ENCODE measurements around the gene ZNF783. TPM values are rescaled to one million over a fixed set of nuclear protein-coding genes. Genes with fewer than 3 reads are reported as not detected.
"Not testable (repeated sequence)": the region's sequence is repeated elsewhere in the genome, so short reads cannot be mapped to it uniquely, and the experiment has no call there.

ZNF783 gene
- total RNA-seq, 1 donor from 2014 or later, result 4.3 TPM

DNA sequence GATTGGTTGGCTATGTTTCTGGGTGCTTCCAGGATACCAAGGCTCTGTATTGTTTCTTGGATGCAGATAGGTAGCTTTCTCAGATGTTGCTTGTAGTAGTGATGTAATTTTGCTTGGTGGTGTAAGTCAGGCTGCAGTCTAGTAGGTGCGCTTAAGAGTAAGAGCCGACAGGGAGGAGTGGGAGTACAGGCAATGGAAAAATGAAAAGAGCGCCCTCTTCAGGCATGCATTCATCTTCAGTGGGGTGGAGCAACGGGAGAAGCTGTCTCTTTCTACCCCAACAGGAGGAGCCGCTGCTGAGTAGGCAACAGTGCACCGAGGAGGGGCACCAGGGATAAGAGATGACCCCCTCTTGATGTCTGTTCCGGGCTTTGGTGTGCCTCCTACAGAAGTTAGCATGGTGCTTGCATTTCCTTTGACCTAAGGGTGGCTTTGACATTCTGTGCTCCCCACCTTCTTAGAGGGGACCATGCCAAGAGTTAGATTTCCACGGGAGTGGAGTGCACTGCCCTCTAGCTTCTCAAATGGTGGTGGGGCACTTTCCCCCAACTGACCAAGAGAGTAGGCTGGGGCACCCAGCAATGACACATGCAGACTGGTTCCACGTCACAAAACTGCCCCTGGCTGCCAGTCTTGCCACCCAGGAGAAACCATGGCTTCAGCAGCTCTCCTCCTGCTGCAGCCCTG lies 56.1 kb downstream of the ZNF783 start:
- ATAC-seq (no peak), DNase-seq (ENCODE audit: missing footprints) (no peak)
- intact Hi-C loops (cut with DNase I), result no loop called here

DNA sequence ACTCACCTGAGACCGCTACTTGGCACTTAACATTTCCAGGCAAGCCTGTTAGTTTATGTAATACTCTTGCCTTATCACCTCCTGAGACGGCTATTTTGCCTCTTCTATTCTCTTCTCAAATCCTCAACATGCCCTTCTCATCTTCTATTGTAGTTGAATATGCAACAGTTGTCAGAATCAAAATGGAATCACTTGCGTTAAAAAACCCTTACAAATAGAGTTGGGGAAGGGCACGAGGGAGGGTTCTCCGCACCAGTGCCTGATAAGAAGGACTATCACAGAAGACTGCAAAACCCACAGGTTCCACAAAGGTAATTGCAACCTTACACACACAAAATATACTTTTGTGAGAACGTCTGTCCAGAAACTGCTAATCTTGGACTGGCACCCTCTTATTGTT lies 57.4 kb downstream of the ZNF783 start:
- no peak for ATAC-seq
- DNase-seq (ENCODE audit: missing footprints), result no peak
- intact Hi-C loops (cut with DNase I), result no loop called here

DNA sequence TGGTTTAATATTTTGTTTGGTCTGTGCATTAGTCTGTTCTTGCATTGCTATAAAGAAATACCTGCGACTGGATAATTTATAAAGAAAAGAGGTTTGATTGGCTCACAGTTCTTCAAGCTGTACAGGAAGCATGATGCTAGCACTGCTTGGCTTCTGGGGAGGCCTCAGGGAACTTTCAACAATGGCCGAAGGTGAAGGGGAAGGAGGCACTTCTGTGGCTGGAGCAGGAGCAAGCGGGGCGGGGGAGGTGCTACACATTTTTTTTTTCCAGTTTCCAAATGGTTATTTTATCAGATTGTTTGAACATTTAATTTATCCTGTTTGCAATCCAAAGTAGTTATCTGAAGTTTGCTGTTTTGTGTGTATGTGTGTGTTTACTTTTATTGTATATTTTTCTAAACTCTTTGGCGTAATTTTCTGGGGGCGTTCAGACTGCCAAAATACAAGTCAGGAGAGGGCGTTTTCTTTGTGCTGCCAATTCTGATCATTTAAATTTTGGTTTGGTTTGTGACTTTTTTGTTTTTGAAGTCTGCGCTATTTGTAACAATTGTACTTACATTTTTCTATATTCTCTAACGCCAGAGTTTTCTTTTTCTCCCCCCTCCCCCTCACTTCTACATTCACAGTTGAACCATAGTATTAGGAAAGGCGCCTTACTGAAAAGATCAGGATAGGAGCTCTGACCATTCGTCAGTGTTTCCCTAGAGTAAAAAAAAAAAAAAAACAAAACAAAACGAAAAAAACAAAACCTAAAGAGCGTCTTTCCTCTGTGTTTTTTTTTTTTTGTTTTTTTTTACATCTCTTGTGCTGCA lies 58.5 kb downstream of the ZNF783 start:
- intact Hi-C loops (cut with DNase I), result no loop called here
- ATAC-seq (no peak), DNase-seq (ENCODE audit: missing footprints) (no peak)

DNA sequence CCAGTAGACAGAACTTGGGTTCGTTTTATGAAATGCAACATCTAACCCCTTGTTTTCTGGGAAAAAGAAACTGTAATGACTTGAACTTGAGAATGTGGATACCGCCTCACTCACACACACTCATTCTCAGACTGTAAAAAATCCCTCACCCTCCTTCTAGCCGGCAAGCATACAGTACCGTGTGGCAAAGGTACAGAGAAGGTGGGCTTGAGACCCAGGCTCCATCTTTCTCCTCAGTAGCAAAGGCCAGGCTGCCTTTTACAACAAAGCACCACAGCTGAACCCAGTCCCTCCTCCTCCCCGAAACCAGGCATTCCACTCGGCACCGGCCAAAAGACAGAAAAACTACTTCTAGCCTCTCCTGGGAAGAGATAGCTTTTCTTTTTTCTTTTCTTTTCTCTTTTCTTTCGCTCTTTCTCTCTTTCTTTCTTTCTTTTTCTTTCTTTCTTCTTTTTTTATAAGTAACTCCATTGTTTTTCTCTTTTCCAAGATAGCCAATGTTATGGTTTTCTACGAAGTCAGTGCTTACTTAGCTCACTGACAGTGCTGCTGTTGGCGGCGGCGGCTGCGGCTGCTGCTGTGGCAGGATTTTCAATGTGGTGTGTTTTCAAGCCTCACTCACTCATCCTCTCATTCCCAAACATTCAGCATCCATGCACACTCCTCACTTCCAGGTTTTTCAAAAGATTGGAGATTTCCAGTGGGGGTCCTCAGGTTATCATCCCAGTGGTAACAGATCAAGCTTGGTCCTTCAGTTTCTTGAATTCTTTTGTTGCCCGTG lies 59.3 kb downstream of the ZNF783 start:
- ATAC-seq; intact Hi-C loops (cut with DNase I); DNase-seq (ENCODE audit: missing footprints): not testable (repeated sequence)

DNA sequence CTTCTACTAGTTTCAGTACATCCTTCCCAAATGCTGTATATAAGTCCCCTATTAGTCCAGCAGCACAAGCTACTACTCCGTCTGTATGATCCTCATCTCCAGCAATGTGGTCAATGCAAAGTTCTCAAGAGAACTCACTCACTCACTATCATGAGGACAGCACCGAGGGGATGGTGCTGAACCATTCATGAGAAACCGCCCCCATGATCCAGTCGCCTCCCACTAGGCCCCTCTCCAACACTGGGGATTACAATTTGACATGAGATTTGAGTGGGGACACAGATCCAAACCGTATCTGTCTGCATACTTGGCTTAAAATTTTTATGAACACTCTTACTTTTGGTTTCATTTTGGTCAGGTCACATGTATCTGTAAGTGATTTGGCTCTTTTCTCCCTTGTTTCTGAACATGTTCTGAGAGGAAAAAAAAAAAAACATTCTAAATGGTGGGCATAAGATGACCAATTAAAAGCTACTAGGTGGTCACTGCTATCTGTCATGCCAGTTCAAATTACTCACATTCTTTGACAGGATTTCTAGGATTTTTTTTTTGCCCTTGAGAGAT lies 60.1 kb downstream of the ZNF783 start:
- intact Hi-C loops (cut with DNase I), result no loop called here
- ATAC-seq (no peak), DNase-seq (ENCODE audit: missing footprints) (no peak)

DNA sequence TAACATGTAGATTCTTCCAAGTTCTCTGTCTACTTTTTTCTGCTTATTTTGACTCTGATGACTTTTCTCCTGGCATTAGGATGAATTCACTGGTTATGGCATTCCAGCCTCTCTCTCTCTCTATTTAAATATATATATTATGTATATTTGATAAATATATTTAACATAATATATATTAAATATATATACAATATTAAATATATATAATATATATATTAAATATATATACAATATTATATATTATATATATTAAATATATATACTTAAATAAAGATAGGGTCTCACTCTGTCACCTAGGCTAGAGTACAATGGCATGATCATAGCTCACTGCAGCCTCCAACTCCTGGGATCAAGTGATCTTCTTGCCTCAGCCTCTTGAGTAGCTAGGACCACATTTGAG lies 60.7 kb downstream of the ZNF783 start:
- ATAC-seq, result no peak
- DNase-seq (ENCODE audit: missing footprints), result no peak
- intact Hi-C loops (cut with DNase I), result no loop called here

DNA sequence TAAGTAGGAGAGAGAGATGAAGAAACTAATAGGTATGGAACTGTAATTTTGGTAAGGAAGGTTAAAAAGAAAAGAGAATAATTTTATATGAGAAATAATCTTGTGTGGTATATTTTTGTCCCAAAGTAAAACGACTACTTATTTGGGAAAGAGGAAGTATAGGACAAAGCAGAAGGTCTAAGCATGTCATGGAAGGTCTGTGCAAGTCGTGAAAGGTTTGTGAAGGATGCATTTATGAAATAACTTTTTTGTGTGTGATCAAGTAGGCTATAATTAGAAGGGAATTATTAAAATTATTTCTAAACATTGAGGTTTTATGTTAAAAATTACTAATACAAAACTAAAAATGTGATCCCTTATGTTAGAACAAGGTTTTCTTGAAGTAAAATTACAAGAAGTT lies 63.3 kb downstream of the ZNF783 start:
- DNase-seq (ENCODE audit: missing footprints) (no peak), ATAC-seq (no peak)
- intact Hi-C loops (cut with DNase I), result no loop called here

DNA sequence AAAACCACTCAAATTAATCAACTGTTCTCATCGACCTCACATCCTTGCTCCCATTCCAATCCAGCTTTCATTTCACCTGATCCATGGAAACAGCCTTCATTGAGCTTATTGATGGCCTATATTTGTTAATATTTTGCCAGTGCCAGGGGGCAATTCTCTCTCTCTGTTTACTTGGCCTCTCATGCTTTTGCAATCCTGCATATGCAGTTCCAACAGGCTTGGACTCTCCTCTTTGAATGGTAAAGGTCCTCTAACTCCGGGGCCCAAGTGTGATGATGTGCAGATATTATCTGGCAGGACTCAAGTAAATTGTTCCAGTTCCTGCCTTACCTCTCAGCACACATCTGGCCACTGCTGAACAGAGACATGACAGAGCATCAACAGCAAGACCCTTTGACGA lies 67.3 kb downstream of the ZNF783 start:
- ATAC-seq, result no peak
- intact Hi-C loops (cut with DNase I), result no loop called here
- DNase-seq (ENCODE audit: missing footprints), result no peak

DNA sequence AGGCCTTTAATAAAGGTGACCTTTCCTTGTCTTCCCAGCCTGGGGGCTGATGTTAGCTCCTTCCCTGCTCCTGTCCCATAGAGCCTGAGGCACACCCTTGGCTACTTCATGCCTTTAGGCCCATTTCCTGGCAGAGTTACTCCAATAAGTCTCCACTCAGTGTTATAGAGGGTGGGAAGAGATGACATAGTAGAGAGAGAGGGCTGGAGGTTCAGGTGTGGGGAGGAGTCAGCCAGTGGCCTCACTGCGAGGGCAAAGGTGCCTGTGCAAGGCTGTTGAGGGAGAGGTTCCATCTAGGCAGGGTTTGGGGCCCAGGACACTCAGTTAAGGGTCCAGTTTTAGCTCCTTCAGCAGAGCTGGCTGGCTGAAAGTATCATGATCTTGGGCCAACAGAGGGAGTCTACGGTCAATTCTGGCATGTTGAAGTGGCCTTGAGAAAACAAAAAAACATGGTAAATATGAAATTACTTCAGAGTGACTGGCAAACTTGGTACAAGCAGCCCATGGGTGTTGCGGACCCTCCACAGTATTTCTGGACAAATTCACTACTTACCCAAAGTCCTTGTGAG lies 67.9 kb downstream of the ZNF783 start:
- DNase-seq (ENCODE audit: missing footprints) (no peak), ATAC-seq (no peak)
- intact Hi-C loops (cut with DNase I), result no loop called here

DNA sequence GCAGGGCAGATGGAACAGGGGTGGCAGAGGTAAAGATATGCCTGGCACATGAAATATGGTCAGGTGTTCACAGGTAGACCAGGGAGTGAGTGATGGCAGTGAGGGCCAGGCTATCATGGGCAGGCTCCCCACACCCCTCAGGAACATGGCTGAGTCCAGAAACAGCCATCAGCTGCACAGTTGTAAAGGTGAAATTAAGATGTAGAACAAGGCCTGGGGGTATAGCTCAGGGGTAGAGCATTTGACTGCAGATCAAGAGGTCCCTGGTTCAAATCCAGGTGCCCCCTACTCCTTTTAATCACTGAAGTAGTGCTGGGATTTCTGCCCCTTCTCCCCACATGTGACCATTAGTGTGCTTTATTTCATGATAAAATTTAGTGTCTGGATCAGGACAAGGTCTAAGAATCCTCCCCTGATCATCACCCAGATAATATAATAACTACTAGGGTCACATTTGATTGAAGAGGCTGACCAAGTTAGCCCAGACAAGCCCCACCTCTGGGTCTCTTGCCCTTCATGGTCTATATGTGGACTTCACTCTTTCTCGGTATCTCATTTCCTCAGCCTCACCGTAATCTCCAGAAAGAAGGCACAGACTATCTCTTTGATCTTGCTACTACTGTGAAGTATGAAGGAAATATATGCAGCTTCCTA lies 69.0 kb downstream of the ZNF783 start:
- intact Hi-C loops (cut with DNase I), result no loop called here
- DNase-seq (ENCODE audit: missing footprints) (peak; percentile 14), ATAC-seq (no peak)

DNA sequence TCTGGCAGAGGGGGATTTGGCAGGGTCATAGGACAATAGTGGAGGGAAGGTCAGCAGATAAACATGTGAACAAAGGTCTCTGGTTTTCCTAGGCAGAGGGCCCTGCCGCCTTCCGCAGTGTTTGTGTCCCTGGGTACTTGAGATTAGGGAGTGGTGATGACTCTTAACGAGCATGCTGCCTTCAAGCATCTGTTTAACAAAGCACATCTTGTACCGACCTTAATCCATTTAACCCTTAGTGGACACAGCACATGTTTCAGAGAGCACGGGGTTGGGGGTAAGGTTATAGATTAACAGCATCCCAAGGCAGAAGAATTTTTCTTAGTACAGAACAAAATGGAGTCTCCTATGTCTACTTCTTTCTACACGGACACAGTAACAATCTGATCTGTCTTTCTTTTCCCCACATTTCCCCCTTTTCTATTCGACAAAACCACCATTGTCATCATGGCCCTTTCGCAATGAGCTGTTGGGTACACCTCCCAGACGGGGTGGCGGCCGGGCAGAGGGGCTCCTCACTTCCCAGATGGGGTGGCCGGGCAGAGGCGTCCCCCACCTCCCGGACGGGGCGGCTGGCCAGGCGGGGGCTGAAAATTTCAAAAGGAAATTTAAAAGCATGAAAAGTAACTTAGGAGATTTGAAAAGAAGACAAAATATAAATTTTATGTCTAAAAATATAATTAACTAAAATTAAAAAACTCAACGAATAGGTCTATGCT lies 70.8 kb downstream of the ZNF783 start:
- ATAC-seq; intact Hi-C loops (cut with DNase I); DNase-seq (ENCODE audit: missing footprints): not testable (repeated sequence)

DNA sequence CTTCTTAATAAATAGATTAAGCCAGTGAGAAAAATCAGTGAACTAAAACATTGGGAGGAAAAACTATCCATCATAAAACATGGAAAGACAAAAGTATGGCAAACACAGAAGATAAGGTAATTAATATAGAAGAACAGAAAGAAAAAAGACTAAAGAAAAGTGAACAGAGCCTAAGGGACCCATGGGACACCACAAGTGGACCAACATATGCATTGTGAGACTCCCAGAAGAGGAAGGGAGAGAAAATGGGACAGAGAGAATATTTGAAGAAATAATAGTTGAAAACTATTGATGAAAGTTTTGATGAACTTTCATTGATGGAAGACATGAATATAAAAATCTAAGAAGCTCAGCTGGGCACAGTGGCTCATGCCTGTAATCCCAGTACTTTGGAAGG lies 71.3 kb downstream of the ZNF783 start:
- ATAC-seq, result no peak
- intact Hi-C loops (cut with DNase I), result no loop called here
- DNase-seq (ENCODE audit: missing footprints), result no peak

DNA sequence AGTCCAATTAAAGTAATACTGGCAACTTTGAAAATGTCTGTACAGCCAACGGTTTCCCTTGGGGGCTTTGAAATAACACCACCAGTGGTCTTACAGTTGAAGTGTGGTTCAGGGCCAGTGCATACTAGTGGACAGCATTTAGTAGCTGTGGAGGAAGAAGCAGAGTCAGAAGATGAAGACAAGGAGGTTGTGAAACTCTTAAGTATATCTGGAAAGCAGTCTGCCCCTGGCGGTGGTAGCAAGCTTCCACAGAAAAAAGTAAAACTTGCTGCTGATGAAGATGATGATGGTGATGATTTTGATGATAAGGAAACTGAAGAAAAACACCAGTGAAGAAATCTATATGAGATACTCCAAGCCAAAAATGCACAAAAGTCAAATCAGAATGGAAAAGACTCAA lies 72.2 kb downstream of the ZNF783 start:
- ATAC-seq, result no peak
- DNase-seq (ENCODE audit: missing footprints), result no peak
- intact Hi-C loops (cut with DNase I), result no loop called here

Other genes starting within 250 kb of the ZNF783 start
- 48.7 TPM for gene PDIA4, start 233.7 kb upstream of the ZNF783 start, total RNA-seq
- gene ZNF786, start 171.5 kb upstream of the ZNF783 start, total RNA-seq, result 2.9 TPM
- gene ZNF425, start 135.9 kb upstream of the ZNF783 start, total RNA-seq, result 0.60 TPM
- gene ZNF398, start 114.7 kb upstream of the ZNF783 start, total RNA-seq, result 7.0 TPM
- 13.2 TPM for gene ZNF282, start 66.7 kb upstream of the ZNF783 start, total RNA-seq
- 4.8 TPM for gene ZNF212, start 22.5 kb upstream of the ZNF783 start, total RNA-seq
- 7.2 TPM for gene ZNF777, start 198.9 kb downstream of the ZNF783 start, total RNA-seq
- gene ZNF746, start 235.6 kb downstream of the ZNF783 start, total RNA-seq, result 8.4 TPM